GM19240 (cell line): ENCODE data around the gene DCAF10.
"Not testable (repeated sequence)": the region's sequence is repeated elsewhere in the genome, so short reads cannot be mapped to it uniquely, and the experiment has no call there.

ENCODE experiments used
- DNase-seq: peaks from one replicate; pipeline ENCODE4 v3.0.0; 2011; ENCODE audit warnings: low spot score; ENCODE audit not compliant: insufficient read length

DCAF10 gene

DNA sequence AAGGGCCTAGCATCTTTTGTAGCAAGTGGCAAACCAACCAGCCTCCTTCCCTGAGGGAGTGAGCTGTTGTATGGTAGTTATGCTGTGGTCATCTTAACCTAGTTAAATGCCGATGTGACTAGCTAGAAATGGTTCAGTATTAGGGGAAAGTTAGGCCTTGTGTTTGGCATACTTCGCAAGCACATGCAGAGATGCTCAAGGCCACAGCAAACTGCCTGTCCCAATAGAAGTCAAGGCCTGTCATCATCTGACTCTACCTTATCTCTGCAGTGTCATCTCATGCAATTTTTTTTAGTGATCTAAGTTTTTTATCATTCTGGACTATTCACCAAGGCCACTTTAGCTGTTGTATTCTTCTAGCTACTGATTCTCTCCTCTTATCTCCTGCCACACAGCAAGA, 10.5 kb upstream of the DCAF10 start:
- DNase-seq = no peak

DNA sequence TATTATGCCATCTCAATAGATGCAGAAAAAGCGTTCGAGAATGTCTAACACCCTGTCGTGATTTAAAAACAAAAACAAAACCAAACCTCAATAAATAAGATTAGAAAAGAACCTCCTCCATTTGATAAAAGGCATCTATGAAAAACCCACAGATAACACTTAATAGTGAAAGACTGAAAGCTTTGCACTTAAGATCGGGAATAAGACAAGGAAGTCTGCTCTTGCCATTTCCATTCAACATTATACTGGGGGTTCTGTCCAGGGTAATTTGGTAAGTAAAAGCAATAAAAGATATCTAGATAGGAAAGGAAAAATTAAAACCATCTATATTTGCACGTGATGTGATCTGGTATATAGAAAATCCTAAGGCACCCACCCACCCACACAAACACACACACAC, 8.5 kb upstream of the DCAF10 start:
- no peak for DNase-seq

GRCh38 chr9:37796232-37796631, 4.4 kb upstream of the DCAF10 start:
- DNase-seq = no peak

GRCh38 chr9:37798677-37799076, 1.9 kb upstream of the DCAF10 start:
- no peak for DNase-seq

- DNase-seq = no peak
Observed at GRCh38 chr9:37801287-37801850, 772 bp downstream of the DCAF10 start.

GRCh38 chr9:37801959-37802711, 1.5 kb downstream of the DCAF10 start:
- no peak for DNase-seq

DNA sequence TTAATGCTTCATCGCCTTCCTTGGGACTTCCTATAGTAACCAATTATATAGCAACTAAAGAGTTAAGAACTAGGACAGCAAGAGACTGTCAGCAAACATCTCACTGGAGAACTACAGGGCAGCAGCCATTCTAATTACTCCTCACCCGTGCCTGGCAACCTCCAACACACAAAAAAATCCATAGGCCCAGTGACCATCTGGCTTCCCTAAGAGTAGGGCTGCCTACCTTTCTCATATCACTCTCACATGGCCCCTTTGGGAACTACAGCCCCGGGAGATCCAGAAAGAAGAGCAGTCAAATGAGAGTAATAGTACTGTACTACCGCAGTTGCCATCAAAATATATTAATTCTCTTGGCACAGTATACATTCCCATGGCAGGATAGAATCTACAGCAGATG, 5.7 kb downstream of the DCAF10 start:
- DNase-seq = no peak

- not testable (repeated sequence) for DNase-seq
Observed at GRCh38 chr9:37809676-37810075, 9.1 kb downstream of the DCAF10 start.

DNA sequence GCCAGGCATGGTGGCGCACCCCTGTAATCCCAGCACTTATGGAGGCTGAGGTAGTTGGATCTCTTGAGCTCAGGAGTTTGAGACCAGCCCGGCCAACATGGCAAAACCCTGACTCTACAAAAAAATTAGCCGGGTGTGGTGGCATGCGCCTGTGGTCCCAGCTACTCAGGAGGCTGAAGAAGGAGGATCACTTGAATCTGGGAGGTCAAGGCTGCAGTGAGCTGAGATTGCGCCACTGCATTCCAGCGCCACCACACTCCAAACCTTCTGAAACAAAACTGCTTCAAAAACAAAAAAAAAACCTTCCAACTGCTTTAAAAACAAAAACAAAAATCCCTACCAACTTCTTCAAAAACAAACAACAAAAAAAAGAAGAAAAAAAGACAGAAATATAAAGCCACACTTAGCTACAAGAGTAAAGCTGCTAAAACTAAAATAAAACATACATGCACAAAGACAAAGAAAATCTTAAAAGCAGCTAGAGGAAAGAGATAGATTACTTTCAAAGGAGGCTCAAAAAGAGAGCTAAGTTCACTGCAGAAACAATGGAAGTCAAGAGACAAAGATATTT, 11.4 kb downstream of the DCAF10 start:
- no peak for DNase-seq

DNA sequence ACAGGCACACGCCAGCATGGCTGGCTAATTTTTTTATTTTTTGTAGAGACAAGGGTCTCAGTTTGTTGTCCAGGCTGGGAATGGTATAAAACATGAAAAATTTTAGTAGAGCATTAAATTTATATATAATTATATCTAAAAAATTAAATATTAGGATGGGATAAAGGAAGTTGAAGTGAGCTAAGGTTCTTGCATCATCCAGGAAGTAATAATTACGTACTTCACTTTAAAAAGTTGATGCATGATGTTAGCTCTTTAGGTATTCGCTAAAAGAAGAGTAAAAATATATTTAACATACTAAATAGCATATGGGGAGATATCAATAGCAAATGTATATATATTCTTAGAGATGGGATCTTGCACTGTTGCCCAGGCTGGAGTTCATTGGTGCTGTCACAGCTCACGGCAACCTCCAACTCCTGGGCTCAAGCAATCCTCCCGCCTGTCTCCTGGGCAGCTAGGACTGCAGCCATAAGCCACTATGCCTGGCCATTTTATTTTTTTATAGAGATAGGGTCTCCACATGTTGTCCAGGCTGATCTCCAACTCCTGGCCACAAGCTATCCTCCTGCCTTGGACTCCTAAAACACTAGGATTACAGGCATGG, 12.3 kb downstream of the DCAF10 start:
- no peak for DNase-seq

DNA sequence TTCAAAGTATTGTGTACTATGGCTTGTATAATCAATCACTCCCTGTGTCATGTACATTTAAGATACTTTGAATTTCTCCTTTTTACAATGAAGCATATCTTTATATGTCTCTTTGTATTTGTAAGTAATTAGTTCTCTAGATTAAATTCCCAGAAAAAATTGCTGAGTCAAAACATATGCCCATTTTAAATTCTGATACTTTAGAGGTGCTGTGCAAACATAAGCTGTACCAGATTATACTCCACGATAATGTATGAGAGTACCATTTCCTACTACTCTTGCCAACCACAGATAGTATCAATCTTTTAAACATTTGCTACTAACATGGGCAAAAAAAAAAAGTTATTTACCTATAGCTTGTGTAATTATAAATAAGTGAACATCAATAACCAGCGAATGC, 18.3 kb downstream of the DCAF10 start:
- DNase-seq = no peak

GRCh38 chr9:37820142-37820541, 19.5 kb downstream of the DCAF10 start:
- DNase-seq = peak; percentile 26

DNA sequence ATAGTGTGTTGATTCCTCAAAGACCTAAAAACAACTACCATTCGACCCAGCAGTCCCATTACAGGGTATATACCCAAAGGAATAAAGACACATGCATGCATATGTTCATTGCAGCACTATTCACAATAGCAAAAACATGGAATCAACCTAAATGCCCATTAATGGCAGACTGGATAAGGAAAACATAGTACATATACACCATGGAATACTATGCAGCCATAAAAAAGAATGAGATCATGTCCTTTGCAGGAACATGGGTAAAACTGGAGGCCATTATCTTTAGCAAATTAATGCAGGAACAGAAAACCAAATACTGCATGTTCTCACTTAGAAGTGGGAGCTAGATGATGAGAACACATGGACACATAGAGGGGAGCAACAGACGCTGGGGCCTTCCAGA, 24.6 kb downstream of the DCAF10 start:
- DNase-seq = not testable (repeated sequence)

GRCh38 chr9:37827483-37828165, 27.0 kb downstream of the DCAF10 start:
- DNase-seq = no peak

DNA sequence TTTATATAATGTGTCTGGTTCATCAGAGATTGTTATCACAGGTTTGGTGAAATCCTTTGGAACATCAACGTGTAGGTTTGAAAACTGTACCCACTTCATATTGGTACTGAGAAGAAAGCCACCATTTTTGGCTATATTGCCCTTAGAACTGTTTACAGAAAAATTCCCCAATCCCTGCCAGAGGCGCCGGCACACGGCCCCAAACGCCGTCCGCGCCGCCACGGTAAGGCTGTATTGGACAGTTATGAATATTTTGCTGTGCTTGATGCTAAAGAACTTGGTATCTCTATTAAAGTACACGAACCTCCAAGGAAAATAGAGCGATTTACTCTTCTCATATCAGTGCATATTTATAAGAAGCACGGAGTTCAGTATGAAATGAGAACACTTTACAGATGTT, 35.2 kb downstream of the DCAF10 start:
- DNase-seq = no peak

DNA sequence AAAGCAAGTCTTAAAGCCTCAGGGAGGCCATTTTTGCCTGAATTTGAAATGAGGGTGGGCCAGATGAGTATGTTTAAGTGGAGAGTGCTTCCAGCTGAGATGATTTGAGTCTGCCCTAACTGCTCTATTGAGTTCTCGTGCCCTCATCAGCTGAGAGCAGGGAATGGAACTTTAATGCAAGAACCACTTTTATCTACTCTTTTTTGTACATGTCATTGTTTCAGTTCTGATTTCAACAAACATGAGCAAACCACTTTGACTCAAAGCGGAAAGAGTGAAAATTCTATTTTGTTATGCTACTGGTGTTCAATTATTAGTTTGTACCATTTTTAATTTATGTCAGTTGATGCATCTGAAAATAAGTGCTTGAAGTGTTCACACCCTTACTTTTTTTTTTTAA, 35.8 kb downstream of the DCAF10 start:
- no peak for DNase-seq

- no peak for DNase-seq
Observed at GRCh38 chr9:37839496-37840461, 39.2 kb downstream of the DCAF10 start.

- no peak for DNase-seq
Observed at GRCh38 chr9:37840560-37841194, 40.1 kb downstream of the DCAF10 start.

DNA sequence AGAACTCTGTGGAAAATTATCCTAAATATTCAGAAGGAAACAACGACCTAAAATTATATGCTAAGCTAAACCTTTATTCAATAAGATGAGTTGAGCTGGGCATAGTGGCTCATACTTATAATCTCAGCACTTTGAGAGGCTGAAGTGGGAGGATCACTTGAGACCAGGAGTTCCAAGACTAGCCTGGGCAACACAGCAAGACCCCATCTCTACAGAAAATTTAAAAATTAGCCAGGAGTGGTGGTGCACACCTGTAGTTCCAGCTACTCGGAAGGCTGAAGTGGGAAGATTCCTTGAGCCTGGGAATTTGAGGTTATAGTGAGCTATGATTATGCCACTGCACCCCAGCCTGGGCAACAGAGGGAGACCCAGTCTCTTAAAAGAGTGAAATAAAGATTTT, 51.6 kb downstream of the DCAF10 start:
- no peak for DNase-seq

GRCh38 chr9:37856551-37856950, 56.0 kb downstream of the DCAF10 start:
- no peak for DNase-seq
